ENCODE measurements around the gene DRAP1.
A peak's percentile ranks its signal among the peaks of the same experiment; 100 is the strongest.

DRAP1 gene

GRCh38 chr11:65900125-65900898 is 18.9 kb upstream of the DRAP1 start, which contains the start of gene FOSL1:
Gene FOSL1 (minus strand): TSS chr11:65900388. CDS start chr11:65900339, 49 bp downstream.
- peak within 1 kb of the TSS; percentile 85 for H3K4me3 ChIP-seq (ENCODE audit: low read depth, low read length)
- peak; percentile 86 for DNase-seq (ENCODE audit: low read depth)

- H3K4me3 ChIP-seq (ENCODE audit: low read depth, low read length), result peak overlapping the region; percentile 85
- no peak for DNase-seq (ENCODE audit: low read depth)
These were observed 18.4 kb upstream of the DRAP1 start for GRCh38 chr11:65900899-65901180.

GRCh38 chr11:65903068-65903481 is 16.2 kb upstream of the DRAP1 start:
- DNase-seq (ENCODE audit: low read depth), result no peak
- H3K4me3 ChIP-seq (ENCODE audit: low read depth, low read length), result no peak overlapping the region

GRCh38 chr11:65903715-65904114 is 15.5 kb upstream of the DRAP1 start:
- DNase-seq (ENCODE audit: low read depth), result no peak
- H3K4me3 ChIP-seq (ENCODE audit: low read depth, low read length), result no peak overlapping the region

- DNase-seq (ENCODE audit: low read depth), result no peak
- H3K4me3 ChIP-seq (ENCODE audit: low read depth, low read length), result no peak overlapping the region
These were observed 12.6 kb upstream of the DRAP1 start for GRCh38 chr11:65906602-65907001.

GRCh38 chr11:65907878-65908277 is 11.3 kb upstream of the DRAP1 start:
- DNase-seq (ENCODE audit: low read depth), result no peak
- H3K4me3 ChIP-seq (ENCODE audit: low read depth, low read length), result no peak overlapping the region

- DNase-seq (ENCODE audit: low read depth), result no peak
These were observed 7.3 kb upstream of the DRAP1 start for GRCh38 chr11:65911682-65912568.

GRCh38 chr11:65912845-65913244 is 6.4 kb upstream of the DRAP1 start:
- H3K4me3 ChIP-seq (ENCODE audit: low read depth, low read length), result no peak overlapping the region
- DNase-seq (ENCODE audit: low read depth), result no peak

More at GRCh38 chr11:65911682-65912568, 7.3 kb upstream of the DRAP1 start:
- no peak overlapping the region for H3K4me3 ChIP-seq (ENCODE audit: low read depth, low read length)

GRCh38 chr11:65915101-65915820 is 4.0 kb upstream of the DRAP1 start:
- no peak overlapping the region for H3K4me3 ChIP-seq (ENCODE audit: low read depth, low read length)
- DNase-seq (ENCODE audit: low read depth), result no peak

GRCh38 chr11:65915821-65916251 is 3.4 kb upstream of the DRAP1 start:
- H3K4me3 ChIP-seq (ENCODE audit: low read depth, low read length), result no peak overlapping the region
- DNase-seq (ENCODE audit: low read depth), result peak; percentile 89

- DNase-seq (ENCODE audit: low read depth), result no peak
- no peak overlapping the region for H3K4me3 ChIP-seq (ENCODE audit: low read depth, low read length)
These were observed 2.8 kb upstream of the DRAP1 start for GRCh38 chr11:65916391-65916790.

GRCh38 chr11:65917077-65917433 is 2.2 kb upstream of the DRAP1 start:
- DNase-seq (ENCODE audit: low read depth), result no peak
- peak overlapping the region; percentile 95 for H3K4me3 ChIP-seq (ENCODE audit: low read depth, low read length)

GRCh38 chr11:65917434-65918210 is 1.6 kb upstream of the DRAP1 start:
- peak overlapping the region; percentile 95 for H3K4me3 ChIP-seq (ENCODE audit: low read depth, low read length)
- DNase-seq (ENCODE audit: low read depth), result no peak

- DNase-seq (ENCODE audit: low read depth), result no peak
- H3K4me3 ChIP-seq (ENCODE audit: low read depth, low read length), result peak within 1 kb of the TSS; percentile 95
These were observed 750 bp upstream of the DRAP1 start, which contains the start of gene C11orf68 for GRCh38 chr11:65918211-65919140. Gene C11orf68 (minus strand): TSS chr11:65919062. CDS start chr11:65919031, 31 bp downstream.

- H3K4me3 ChIP-seq (ENCODE audit: low read depth, low read length), result peak overlapping the region; percentile 75
- no peak for DNase-seq (ENCODE audit: low read depth)
These were observed 546 bp downstream of the DRAP1 start for GRCh38 chr11:65919573-65920371.

GRCh38 chr11:65920372-65920802 is 1.2 kb downstream of the DRAP1 start:
- DNase-seq (ENCODE audit: low read depth), result no peak
- H3K4me3 ChIP-seq (ENCODE audit: low read depth, low read length), result peak overlapping the region; percentile 75

GRCh38 chr11:65921033-65921555 is 1.9 kb downstream of the DRAP1 start:
- H3K4me3 ChIP-seq (ENCODE audit: low read depth, low read length), result peak overlapping the region; percentile 75
- no peak for DNase-seq (ENCODE audit: low read depth)
